Neural cell (in vitro differentiated cells): ENCODE results near the gene NIP7.

ENCODE experiments used
- CTCF ChIP-seq: fragments of 450-650 bp; IDR thresholded peaks from 2 replicates; pipeline ENCODE4 v1.5.1; 2014; ENCODE audit warnings: antibody characterized with exemption, mild to moderate bottlenecking, moderate library complexity; ENCODE audit not compliant: poor library complexity, severe bottlenecking
- MXI1 ChIP-seq: fragments of 450-650 bp; conservative IDR thresholded peaks from 2 replicates; pipeline ENCODE4 v1.6.1; 2014; ENCODE audit warnings: antibody characterized with exemption, mild to moderate bottlenecking; ENCODE audit not compliant: poor library complexity, severe bottlenecking
- POLR2AphosphoS5 ChIP-seq: IDR thresholded peaks from 2 replicates; pipeline ENCODE4 v1.6.1; 2012

GRCh38 chr16:69326172-69326873, 13.2 kb upstream of the NIP7 start:
- TF ChIP-seq MXI1 (no peak), POLR2AphosphoS5 (no peak), CTCF (no peak)
